Measurements from ENCODE around the gene UBE2M.

The UBE2M gene

DNA sequence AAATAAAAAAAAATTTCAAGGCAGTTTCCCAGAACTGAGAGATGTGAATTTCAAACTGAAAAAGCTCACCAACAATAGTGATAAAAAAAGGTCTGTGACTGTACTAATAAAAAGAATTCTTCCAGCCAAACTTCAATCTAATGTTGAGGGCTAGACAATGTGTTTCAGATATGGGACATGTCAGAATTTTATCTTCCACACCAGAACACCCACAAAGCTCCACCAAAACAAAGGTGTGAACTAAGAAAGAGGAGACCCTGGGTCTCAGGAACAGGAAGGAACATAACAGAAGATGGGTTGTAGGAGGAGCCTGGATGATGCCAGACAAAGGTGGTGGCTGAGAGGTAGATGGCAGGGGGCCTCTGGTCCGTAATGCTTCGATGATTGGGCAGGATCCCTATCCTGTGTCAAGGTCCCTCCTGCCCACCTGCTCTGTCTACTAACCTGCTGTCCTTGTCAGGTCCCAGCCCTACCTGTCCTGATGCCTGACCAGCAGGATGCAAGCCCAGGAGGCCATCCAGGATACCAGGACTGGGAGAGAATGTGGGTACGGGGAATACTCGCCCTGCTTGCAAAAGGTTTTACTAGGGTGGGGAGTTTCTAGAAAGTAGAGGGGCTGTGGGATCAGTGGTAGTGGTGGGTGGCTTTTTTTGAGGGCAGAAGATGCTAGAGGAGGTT lies 10.2 kb upstream of the UBE2M start:
- TF ChIP-seq, protein P1, sequence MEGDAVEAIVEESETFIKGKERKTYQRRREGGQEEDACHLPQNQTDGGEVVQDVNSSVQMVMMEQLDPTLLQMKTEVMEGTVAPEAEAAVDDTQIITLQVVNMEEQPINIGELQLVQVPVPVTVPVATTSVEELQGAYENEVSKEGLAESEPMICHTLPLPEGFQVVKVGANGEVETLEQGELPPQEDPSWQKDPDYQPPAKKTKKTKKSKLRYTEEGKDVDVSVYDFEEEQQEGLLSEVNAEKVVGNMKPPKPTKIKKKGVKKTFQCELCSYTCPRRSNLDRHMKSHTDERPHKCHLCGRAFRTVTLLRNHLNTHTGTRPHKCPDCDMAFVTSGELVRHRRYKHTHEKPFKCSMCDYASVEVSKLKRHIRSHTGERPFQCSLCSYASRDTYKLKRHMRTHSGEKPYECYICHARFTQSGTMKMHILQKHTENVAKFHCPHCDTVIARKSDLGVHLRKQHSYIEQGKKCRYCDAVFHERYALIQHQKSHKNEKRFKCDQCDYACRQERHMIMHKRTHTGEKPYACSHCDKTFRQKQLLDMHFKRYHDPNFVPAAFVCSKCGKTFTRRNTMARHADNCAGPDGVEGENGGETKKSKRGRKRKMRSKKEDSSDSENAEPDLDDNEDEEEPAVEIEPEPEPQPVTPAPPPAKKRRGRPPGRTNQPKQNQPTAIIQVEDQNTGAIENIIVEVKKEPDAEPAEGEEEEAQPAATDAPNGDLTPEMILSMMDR (IDR thresholded peaks at IDR 0.05; ENCODE audit: borderline replicate concordance, insufficient read depth, low read depth, low read length) = no peak

DNA sequence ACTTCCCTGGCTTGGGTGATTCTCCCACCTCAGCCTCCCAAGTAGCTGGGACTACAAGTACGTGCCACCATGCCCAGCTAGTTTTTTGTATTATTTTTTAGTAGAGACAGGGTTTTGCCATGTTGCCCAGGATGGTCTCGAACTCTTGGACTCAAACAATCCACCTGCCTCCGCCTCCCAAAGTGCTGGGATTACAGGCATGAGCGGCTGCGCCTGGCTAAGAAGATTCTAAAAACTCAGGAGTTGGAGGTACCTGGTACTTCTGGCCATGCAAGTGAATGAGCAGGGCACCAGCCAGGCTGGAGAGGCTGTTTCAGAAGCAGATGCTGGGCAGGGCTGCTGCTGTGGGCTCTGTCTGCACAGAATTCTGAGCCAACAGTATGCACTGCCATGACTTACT lies 8.6 kb upstream of the UBE2M start:
- no peak overlapping the region for H3K4me3 ChIP-seq (ENCODE audit: low read depth, low read length)

More for the DNA sequence above, 10.2 kb upstream of the UBE2M start:
- H3K4me3 ChIP-seq (ENCODE audit: low read depth, low read length) = no peak overlapping the region

DNA sequence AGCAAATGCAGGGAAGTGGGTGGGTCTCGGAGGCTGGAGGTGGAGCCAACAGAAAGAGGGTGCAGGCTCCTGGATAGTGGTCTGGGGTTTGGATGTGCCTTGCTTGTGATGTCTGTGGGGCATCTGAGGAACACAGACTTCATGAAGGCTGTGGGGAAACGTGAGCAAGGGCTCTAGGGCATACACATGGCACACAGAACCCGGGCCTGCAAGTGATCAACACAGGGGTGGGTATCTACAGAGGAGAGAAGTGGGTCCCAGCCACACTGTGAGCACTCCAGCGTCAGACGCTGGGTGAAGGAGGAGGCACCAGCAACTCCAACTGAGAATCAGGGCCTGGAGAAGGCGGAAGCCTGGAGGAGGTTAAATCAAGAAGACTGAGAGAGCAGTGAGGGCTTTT lies 5.4 kb upstream of the UBE2M start:
- H3K4me3 ChIP-seq (ENCODE audit: low read depth, low read length) = no peak overlapping the region
- TF ChIP-seq, protein P1 (IDR thresholded peaks at IDR 0.05; ENCODE audit: borderline replicate concordance, insufficient read depth, low read depth, low read length) = no peak

More for the DNA sequence above, 8.6 kb upstream of the UBE2M start:
- TF ChIP-seq, protein P1 (IDR thresholded peaks at IDR 0.05; ENCODE audit: borderline replicate concordance, insufficient read depth, low read depth, low read length) = no peak

DNA sequence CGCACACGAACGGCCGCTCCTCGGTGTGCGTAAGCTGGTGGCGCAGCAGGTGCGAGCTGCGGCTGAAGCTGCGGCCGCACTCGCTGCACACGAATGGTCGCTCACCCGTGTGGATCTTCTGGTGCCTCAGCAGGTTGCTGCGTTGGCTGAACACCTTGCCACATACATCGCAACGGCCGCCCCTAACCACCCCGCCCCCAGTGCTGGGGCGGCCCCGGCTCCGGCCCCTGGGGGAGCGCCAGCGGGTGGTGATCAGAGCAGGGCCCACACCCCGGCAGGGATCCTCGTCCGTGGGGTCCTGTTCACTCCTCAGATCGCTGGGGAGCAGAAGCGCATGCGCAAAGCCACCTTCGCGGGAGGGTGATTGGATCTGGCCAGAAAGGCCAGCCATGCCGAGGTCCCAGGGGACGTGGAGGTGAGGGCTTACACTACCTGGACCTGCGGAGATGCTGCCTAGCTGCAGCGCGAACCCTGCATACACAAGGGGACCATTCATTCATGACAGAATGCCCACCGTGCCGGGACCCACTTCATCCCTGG lies 4.7 kb upstream of the UBE2M start:
- TF ChIP-seq, protein P1 (IDR thresholded peaks at IDR 0.05; ENCODE audit: borderline replicate concordance, insufficient read depth, low read depth, low read length) = no peak
- H3K4me3 ChIP-seq (ENCODE audit: low read depth, low read length) = peak overlapping the region; percentile 64

DNA sequence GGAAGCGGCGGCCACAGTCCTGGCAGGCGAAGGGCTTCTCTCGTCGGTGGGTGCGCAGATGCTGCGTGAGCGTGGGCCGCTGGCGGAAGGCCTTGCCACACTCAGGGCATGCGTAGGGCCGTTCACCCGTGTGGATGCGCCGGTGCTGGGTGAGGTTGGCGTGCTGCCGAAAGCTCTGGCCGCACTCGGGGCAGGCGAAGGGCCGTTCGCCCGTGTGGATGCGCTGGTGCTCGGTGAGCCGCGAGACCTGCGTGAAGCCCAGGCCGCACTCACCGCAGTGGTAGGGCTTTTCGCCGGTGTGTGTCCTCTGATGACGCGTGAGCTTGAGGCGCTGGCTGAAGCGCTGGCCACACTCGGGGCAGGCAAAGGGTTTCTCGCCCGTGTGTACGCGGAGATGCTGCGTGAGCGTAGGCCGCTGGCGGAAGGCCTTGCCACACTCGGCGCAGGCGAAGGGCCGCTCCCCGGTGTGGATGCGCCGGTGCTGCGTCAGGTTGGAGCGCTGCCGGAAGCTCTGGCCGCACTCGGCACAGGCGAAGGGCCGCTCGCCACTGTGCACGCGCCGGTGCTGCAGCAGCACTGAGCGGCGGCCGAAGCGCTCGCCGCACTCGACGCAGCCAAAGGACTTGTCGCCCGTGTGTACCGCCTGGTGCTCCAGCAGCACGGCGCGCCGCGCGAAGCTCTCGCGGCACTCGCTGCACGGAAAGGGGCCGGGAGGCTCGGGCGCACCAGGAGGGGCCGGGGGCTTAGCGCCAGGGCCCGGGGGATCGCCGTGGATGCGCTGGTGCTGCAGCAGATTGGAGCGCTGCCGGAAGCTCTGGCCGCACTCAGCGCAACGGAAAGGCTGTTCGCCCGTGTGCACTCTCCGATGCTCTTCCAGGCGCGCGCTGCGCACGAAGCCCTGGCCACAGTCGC lies 4.0 kb upstream of the UBE2M start:
- peak overlapping the region; percentile 64 for H3K4me3 ChIP-seq (ENCODE audit: low read depth, low read length)
- TF ChIP-seq, protein P1 (IDR thresholded peaks at IDR 0.05; ENCODE audit: borderline replicate concordance, insufficient read depth, low read depth, low read length) = no peak

DNA sequence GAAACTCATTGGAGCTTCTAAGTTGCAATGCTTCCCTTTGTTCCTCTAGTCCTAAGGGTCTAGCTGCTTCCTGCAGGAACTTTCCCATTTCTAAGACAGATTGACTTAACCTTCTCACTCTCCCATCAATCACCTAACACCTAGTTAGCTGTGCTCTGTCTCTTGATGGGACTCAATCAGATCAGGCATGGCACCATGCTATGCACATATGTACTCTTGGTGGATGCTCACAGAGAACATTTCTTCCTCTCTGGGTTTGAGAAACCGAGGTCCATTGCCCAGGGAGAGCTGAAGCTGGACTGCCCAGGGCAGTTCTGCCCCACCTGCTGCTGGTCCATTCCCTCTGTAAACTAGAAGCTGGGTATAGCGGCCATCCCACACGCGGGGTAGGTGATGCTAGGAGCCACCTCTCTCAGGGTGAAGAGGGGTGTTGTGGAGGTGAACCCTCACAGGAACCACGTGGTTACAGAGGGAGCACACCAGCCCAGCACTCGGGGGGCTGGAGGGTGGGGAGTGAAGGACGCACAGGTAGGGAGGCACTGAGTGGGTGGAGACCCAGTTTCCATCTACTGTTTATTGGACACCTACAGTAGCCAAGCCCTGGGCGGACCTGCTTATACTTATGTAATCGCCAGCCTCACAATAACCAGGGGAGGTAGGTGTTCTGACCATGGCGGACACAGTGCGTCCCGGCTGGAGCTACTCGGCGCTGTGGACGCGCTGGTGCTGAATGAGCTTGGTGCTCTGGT lies 3.1 kb upstream of the UBE2M start:
- TF ChIP-seq, protein P1 (IDR thresholded peaks at IDR 0.05; ENCODE audit: borderline replicate concordance, insufficient read depth, low read depth, low read length) = no peak
- H3K4me3 ChIP-seq (ENCODE audit: low read depth, low read length) = peak overlapping the region; percentile 64
